ENCODE results near the gene PIP4P1. TPM values are rescaled to one million over a fixed set of nuclear protein-coding genes. Genes with fewer than 3 reads are reported as not detected.
A peak's percentile ranks its signal among the peaks of the same experiment; 100 is the strongest.

The PIP4P1 gene
- total and polyA plus RNA-seq, 2 of the 13 experiments (the other 11 are each of a cell fraction or from before 2014, with no cell fraction given): 33.4 to 47.0 TPM

- TF ChIP-seq NFAT5 (CRISPR knock-in tag; IDR thresholded peaks at IDR 0.05) (0 out of 2 replicates have a peak, but pooled peaks have one; percentile 65), ZBTB8A (CRISPR knock-in tag; IDR thresholded peaks at IDR 0.05; ENCODE audit: borderline replicate concordance, low read depth) (peak; percentile 21; the same call in 1 of the 2 replicates), RFXAP (CRISPR knock-in tag; IDR thresholded peaks at IDR 0.05; ENCODE audit: borderline replicate concordance) (0 out of 2 replicates have a peak, but pooled peaks have one; percentile 39), ZNF546 (CRISPR knock-in tag; conservative IDR thresholded peaks at IDR 0.05) (0 out of 2 replicates have a peak, but pooled peaks have one; percentile 15), USF2 (IDR thresholded peaks at IDR 0.05; ENCODE audit: low read depth, low read length) (no peak), USF2 (CRISPR knock-in tag; IDR thresholded peaks at IDR 0.05; ENCODE audit: borderline replicate concordance) (peak; percentile 96; the same call in 1 of the 2 replicates), MAZ (IDR thresholded peaks at IDR 0.05; ENCODE audit: borderline replicate concordance, low read depth, low read length) (peak; percentile 10; the same call in 1 of the 2 replicates), MAZ (CRISPR knock-in tag; IDR thresholded peaks at IDR 0.05; ENCODE audit: low read depth) (no peak; the same call in 1 of the 2 replicates), ZNF550 (CRISPR knock-in tag; IDR thresholded peaks at IDR 0.05; ENCODE audit: borderline replicate concordance) (no peak), KDM5A (IDR thresholded peaks at IDR 0.05; ENCODE audit: borderline replicate concordance, low read length) (peak; percentile 21), SP5 (CRISPR knock-in tag; IDR thresholded peaks at IDR 0.05; ENCODE audit: borderline replicate concordance, low read depth) (peak; percentile 4; the same call in 1 of the 2 replicates), REXO4 (CRISPR knock-in tag; IDR thresholded peaks at IDR 0.05; ENCODE audit: borderline replicate concordance) (peak; percentile 89; the same call in 1 of the 2 replicates), TOPORS (CRISPR knock-in tag; IDR thresholded peaks at IDR 0.05) (0 out of 2 replicates have a peak, but pooled peaks have one; percentile 27), SRSF1 (optimal IDR thresholded peaks at IDR 0.05; ENCODE audit: low read depth, low read length) (no peak), ELF4 (CRISPR knock-in tag; IDR thresholded peaks at IDR 0.05; ENCODE audit: borderline replicate concordance) (peak; percentile 85; the same call in 1 of the 2 replicates), ZNF749 (CRISPR knock-in tag; IDR thresholded peaks at IDR 0.05; ENCODE audit: borderline replicate concordance) (peak; percentile 76; the same call in 1 of the 2 replicates), ZFP36L1 (CRISPR knock-in tag; IDR thresholded peaks at IDR 0.05) (peak; percentile 96), CENPT (CRISPR knock-in tag; IDR thresholded peaks at IDR 0.05; ENCODE audit: low read depth) (peak; percentile 89), FOXA1 (IDR thresholded peaks at IDR 0.05) (no peak), FOXA1 (CRISPR knock-in tag; IDR thresholded peaks at IDR 0.05) (no peak)
Measured at GRCh38 chr14:20455355-20456300, 5.6 kb downstream of the PIP4P1 start (continued).
